Ovary (tissue), 3 donors: ENCODE measurements around the gene MAGED4.
"Not testable (repeated sequence)": the region's sequence is repeated elsewhere in the genome, so short reads cannot be mapped to it uniquely, and the experiment has no call there.

Experiments
- EP300 ChIP-seq: sonication (generic); formaldehyde crosslinking; IDR thresholded peaks from one replicate; pipeline ENCODE4 v1.6.1; 2017; ENCODE audit warnings: antibody characterized with exemption
- POLR2A ChIP-seq: fragments of 450-650 bp; IDR thresholded peaks from one replicate; pipeline ENCODE4 v1.6.1; 2017; ENCODE audit warnings: antibody characterized with exemption, mild to moderate bottlenecking, moderate library complexity
- TF ChIP-seq, protein P1 (sequence below), 3 donors: fragments of 450-650 bp in 2 of 3; fragments of 200-600 bp in 1 of 3; IDR thresholded peaks; one replicate each; pipeline versions ENCODE4 v1.5.1 to v1.8.0; 2016 to 2022; ENCODE audit warnings: antibody characterized with exemption in 3 of 3, mild to moderate bottlenecking in 1 of 3
- donor health status: DM: no; HTN: no; CAD: no.

DNA sequence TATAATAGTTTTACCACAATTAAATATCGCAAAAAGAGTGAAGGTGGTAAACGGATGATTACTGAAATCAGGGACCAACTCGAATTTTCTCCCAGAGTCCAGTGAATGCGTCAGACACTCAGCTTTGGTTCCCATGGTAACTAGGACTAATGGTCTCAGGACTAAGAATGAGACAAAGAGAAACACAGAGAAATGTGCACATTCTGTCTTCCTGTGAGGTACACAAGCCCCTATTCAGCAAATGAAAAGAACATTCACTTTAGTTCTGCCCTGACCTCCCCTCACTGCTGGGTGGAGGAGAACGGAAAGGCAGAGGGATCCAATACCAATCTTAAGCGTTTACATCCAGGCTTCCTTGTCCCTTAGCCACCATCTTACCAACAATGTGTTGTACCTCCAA lies 26.7 kb downstream of the MAGED4 start:
- TF ChIP-seq, protein P1, sequence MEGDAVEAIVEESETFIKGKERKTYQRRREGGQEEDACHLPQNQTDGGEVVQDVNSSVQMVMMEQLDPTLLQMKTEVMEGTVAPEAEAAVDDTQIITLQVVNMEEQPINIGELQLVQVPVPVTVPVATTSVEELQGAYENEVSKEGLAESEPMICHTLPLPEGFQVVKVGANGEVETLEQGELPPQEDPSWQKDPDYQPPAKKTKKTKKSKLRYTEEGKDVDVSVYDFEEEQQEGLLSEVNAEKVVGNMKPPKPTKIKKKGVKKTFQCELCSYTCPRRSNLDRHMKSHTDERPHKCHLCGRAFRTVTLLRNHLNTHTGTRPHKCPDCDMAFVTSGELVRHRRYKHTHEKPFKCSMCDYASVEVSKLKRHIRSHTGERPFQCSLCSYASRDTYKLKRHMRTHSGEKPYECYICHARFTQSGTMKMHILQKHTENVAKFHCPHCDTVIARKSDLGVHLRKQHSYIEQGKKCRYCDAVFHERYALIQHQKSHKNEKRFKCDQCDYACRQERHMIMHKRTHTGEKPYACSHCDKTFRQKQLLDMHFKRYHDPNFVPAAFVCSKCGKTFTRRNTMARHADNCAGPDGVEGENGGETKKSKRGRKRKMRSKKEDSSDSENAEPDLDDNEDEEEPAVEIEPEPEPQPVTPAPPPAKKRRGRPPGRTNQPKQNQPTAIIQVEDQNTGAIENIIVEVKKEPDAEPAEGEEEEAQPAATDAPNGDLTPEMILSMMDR (IDR thresholded peaks at IDR 0.05) = not testable (repeated sequence)
- not testable (repeated sequence) for TF ChIP-seq POLR2A, EP300
